Stomach (tissue), 4 donors: ENCODE results near the gene AHCYL2.

Source experiments
- CTCF ChIP-seq, 7 experiments: fragments of 450-650 bp in 4 of 7; fragments of 200-600 bp in 3 of 7; sonication (generic) in 3 of 7; IDR thresholded peaks; one replicate each; pipeline ENCODE4 v1.5.1; 2016 to 2019; ENCODE audit warnings: antibody characterized with exemption in 7 of 7, control low read depth in 2 of 7, mild to moderate bottlenecking in 1 of 7
- EP300 ChIP-seq: sonication (generic); formaldehyde crosslinking; IDR thresholded peaks from one replicate; pipeline ENCODE4 v1.6.1; 2017; ENCODE audit warnings: antibody characterized with exemption
- POLR2A ChIP-seq, 4 donors: fragments of 450-650 bp; IDR thresholded peaks; one replicate each; pipeline ENCODE4 v1.6.1; 2016; ENCODE audit warnings: antibody characterized with exemption in 4 of 4, control low read depth in 2 of 4, mild to moderate bottlenecking in 1 of 4, moderate library complexity in 1 of 4

- no peak for TF ChIP-seq POLR2A (IDR thresholded peaks at IDR 0.05)
- no peak for TF ChIP-seq CTCF (IDR thresholded peaks at IDR 0.05)
- no peak for TF ChIP-seq EP300
Measured at GRCh38 chr7:129279757-129280156, 54.9 kb downstream of the AHCYL2 start.
